Lung (tissue), 12 donors: Measurements from ENCODE around the gene CAP1. TPM values are rescaled to one million over a fixed set of nuclear protein-coding genes. Genes with fewer than 3 reads are reported as not detected.

ENCODE experiments used
- ATAC-seq: fragments of 200-7000 bp; cut with Tn5 transposase; one replicate; pipeline ENCODE4 v1.9.1; 2020; ENCODE audit warnings: moderate number of reproducible peaks; ENCODE audit not compliant: insufficient read depth, low FRiP score
- DNase-seq, 3 donors: peaks; one replicate each; pipeline ENCODE4 v3.0.0-alpha.2; 2013 to 2017
- H3K27ac ChIP-seq, 2 donors: one replicate each; pipeline ENCODE4 v1.5.1; 2013; ENCODE audit warnings: mild to moderate bottlenecking in 2 of 2, moderate library complexity in 2 of 2, control low read depth in 1 of 2, inconsistent platforms in 1 of 2, low read depth in 1 of 2, low read length in 1 of 2
- H3K27me3 ChIP-seq, 3 donors: one replicate each; pipeline ENCODE4 v1.5.1; 2013; ENCODE audit warnings: low read length in 2 of 3; ENCODE audit not compliant: control insufficient read depth in 3 of 3, insufficient read depth in 3 of 3
- H3K36me3 ChIP-seq, 4 donors: one replicate each; pipeline ENCODE4 v1.5.1; 2013; ENCODE audit warnings: low read length in 4 of 4, mild to moderate bottlenecking in 1 of 4, moderate library complexity in 1 of 4; ENCODE audit not compliant: control insufficient read depth in 4 of 4, insufficient read depth in 4 of 4
- H3K4me1 ChIP-seq, 5 donors: one replicate each; pipeline ENCODE4 v1.5.1; 2013; ENCODE audit warnings: low read length in 5 of 5, mild to moderate bottlenecking in 2 of 5, moderate library complexity in 1 of 5; ENCODE audit not compliant: control insufficient read depth in 5 of 5, insufficient read depth in 5 of 5
- H3K4me3 ChIP-seq: one replicate; pipeline ENCODE4 v1.5.1; 2013; ENCODE audit warnings: mild to moderate bottlenecking, control low read depth, moderate library complexity
- H3K9ac ChIP-seq, 2 donors: one replicate each; pipeline ENCODE4 v1.5.1; 2013; ENCODE audit warnings: low read length in 2 of 2, control low read depth in 1 of 2; ENCODE audit not compliant: insufficient read depth in 1 of 2
- H3K9me3 ChIP-seq, 4 donors: one replicate each; pipeline ENCODE4 v1.5.1; 2013; ENCODE audit warnings: low read length in 3 of 4, mild to moderate bottlenecking in 1 of 4, moderate library complexity in 1 of 4; ENCODE audit not compliant: control insufficient read depth in 4 of 4, insufficient read depth in 3 of 4
- CTCF ChIP-seq: IDR thresholded peaks from 2 replicates; pipeline ENCODE4 v1.5.1; 2012; ENCODE audit warnings: mild to moderate bottlenecking; ENCODE audit errors: control extremely low read depth, extremely low read depth
- WGBS, 2 donors: extraction: QIAGEN DNeasy Blood & Tissue Kit; methylation state at CpG; one replicate each; pipeline ENCODE4 v1.1.7; 2013; 5-methylcytosine and 5-hydroxymethylcytosine counted together
- polyA plus RNA-seq, 2 donors: library from polyadenylated mRNA; stranded (reverse); fragments of 200-250 nt; gene quantifications; one replicate each; pipeline ENCODE4 v1.2.1, GENCODE V29; 2013
- total RNA-seq, 2 donors: library from RNA; depleted of rRNA in 1 of 2; stranded (reverse); fragments of >200 nt in 1 of 2; gene quantifications; one replicate each; pipeline ENCODE4 v1.2.1, GENCODE V29; 2014 to 2021
- donor health status: control.
- donor health status: control.
- donor health status: Bipolar disorder and iron deficiency.
- donor health status: healthy.
- donor health status: DM: yes; HTN: yes; CAD: no.

The CAP1 gene
- total and polyA plus RNA-seq, 4 donors, result 109 to 454 (median 285) TPM

DNA sequence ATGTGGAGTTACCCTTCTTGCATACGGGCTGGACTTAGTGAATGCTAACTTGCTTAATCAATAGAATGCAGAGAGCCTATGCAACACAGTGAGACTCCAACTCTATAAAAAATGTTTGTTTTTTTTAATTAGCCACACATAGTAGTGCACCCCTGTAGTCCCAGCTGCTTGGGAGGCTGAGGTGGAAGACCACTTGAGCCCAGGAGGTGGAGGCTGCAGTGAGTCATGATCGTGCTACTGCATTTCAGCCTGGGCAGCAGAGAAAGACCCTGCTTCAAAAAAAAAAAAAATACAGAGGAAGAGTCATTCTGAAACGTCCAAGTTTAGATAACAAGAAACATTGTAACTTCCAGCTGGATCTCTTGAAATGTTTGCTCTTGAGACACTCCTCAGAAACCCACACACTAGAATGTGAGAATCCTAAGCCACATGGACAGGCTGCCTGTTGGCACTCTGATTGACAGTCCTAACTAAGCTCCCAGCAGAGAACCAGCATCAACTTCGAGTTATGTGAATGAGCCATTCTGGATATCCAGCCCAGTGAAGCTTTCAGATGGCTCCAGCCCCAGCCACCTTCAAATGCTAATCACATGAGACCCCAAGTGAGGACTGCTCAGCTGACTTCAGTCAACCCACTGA is 20.0 kb upstream of the CAP1 start:
- 62 to 74% methylated on average over 4 of the region's 4 CpGs for WGBS, 2 donors
- Histone ChIP-seq H3K9ac (no peak overlapping the region), H3K36me3 (no peaks in the 10 kb centered on the region), H3K27me3 (peaks cover 0 to 2% (median 0%) of the 10 kb centered on the region in 3 donors), H3K27ac (no peak overlapping the region), H3K9me3 (peaks cover 0 to 4% (median under 1%) of the 10 kb centered on the region in 4 donors), H3K4me1 (no peaks in the 10 kb centered on the region), H3K4me3 (no peak overlapping the region)
- DNase-seq (no peak), ATAC-seq (no peak)
- TF ChIP-seq CTCF, result no peak

DNA sequence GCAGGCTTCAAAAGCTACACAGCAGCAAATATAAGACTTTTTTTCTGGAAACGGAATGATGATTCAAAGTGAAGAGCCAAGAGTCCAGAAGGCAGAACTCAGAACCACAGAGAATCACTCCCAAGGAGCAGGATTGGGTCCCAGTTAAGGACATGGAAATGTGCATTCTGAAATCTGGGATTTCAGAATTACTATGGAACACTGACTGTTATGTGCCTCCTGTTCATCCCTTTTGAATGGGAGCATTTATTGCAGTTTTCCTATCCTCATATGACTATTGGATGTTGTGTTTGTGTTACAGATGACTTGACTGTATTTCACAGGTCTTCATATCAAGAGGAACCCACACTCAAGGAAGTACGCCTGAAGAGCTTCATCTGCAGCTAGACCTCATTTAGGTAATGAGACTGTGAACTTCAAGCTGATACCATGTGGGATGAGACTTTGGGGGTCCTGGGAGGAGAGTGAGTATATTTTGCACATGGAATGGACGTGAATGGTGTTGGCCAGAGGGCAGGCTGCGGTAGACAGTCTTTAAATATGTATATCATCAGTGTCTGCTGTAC is 17.1 kb upstream of the CAP1 start:
- Histone ChIP-seq H3K4me1 (no peaks in the 10 kb centered on the region), H3K9me3 (peaks cover 0 to 6% (median under 1%) of the 10 kb centered on the region in 4 donors), H3K9ac (no peak overlapping the region), H3K27me3 (no peaks in the 10 kb centered on the region), H3K4me3 (no peak overlapping the region), H3K27ac (no peak overlapping the region), H3K36me3 (no peaks in the 10 kb centered on the region)
- no peak for TF ChIP-seq CTCF
- no peak for ATAC-seq
- 87 to 91% methylated on average over 4 of the region's 4 CpGs for WGBS, 2 donors
- DNase-seq, result no peak

GRCh38 chr1:40024671-40025070 is 15.9 kb upstream of the CAP1 start:
- Histone ChIP-seq H3K9me3 (peaks cover 0 to 6% (median under 1%) of the 10 kb centered on the region in 4 donors), H3K4me1 (no peaks in the 10 kb centered on the region), H3K9ac (no peak overlapping the region), H3K27ac (no peak overlapping the region), H3K4me3 (no peak overlapping the region), H3K36me3 (no peaks in the 10 kb centered on the region), H3K27me3 (no peaks in the 10 kb centered on the region)
- no peak for TF ChIP-seq CTCF
- WGBS, 2 donors, result 69 to 79% methylated on average over 2 of the region's 2 CpGs
- ATAC-seq (no peak), DNase-seq (no peak)
